GM13976 (cell line): ENCODE data around the gene SCGB1C2.

Experiments used
- DNase-seq: peaks from one replicate; pipeline ENCODE4 v3.0.0; 2012; ENCODE audit warnings: low spot score
- CTCF ChIP-seq: IDR thresholded peaks from 2 replicates; pipeline ENCODE4 v1.5.1; 2012; ENCODE audit warnings: borderline replicate concordance, mild to moderate bottlenecking; ENCODE audit not compliant: insufficient read depth; ENCODE audit errors: extremely low read depth, missing control alignments, control extremely low read depth
- in situ Hi-C: fragments of 300-500 bp; cut with MboI; formaldehyde crosslinking; loops from one replicate; pipeline ENCODE4 v1.12.0; 2022; ENCODE audit warnings: low sequenced_read_pairs, mixed read lengths, inconsistent platforms; ENCODE audit not compliant: unreplicated experiment

The SCGB1C2 gene

GRCh38 chr17:151886-152859 lies 14.8 kb downstream of the SCGB1C2 start:
- no peak for TF ChIP-seq CTCF
- in situ Hi-C loops = no loop called here
- no peak for DNase-seq

- no peak for DNase-seq
- TF ChIP-seq CTCF = no peak
- in situ Hi-C loops = no loop called here
Observed at GRCh38 chr17:152860-153420, 15.6 kb downstream of the SCGB1C2 start.

GRCh38 chr17:153851-154250 lies 16.5 kb downstream of the SCGB1C2 start:
- no peak for DNase-seq
- TF ChIP-seq CTCF = no peak
- in situ Hi-C loops = no loop called here

GRCh38 chr17:155576-155975 lies 18.2 kb downstream of the SCGB1C2 start:
- in situ Hi-C loops = no loop called here
- DNase-seq = no peak
- no peak for TF ChIP-seq CTCF

- TF ChIP-seq CTCF = no peak
- DNase-seq = no peak
- in situ Hi-C loops = no loop called here
Observed at GRCh38 chr17:156094-156621, 18.8 kb downstream of the SCGB1C2 start.

- no peak for DNase-seq
- in situ Hi-C loops = no loop called here
- TF ChIP-seq CTCF = no peak
Observed at GRCh38 chr17:156946-157345, 19.6 kb downstream of the SCGB1C2 start.
